ENCODE measurements around the gene MRPS27. TPM values are rescaled to one million over a fixed set of nuclear protein-coding genes. Genes with fewer than 3 reads are reported as not detected.

MRPS27 gene
- total and polyA plus RNA-seq, 2 of the 4 experiments (the other 2 are of a cell fraction): 46.9 to 90.5 TPM

GRCh38 chr5:72283358-72283757, 36.7 kb downstream of the MRPS27 start:
- dilution Hi-C loops (cut with HindIII; ENCODE audit: low sequenced_read_pairs, unreplicated experiment): no loop called here
- WGBS, 2 experiments (ENCODE audit: extremely low coverage in 2 of 2, insufficient read length in 1 of 2): 80% methylated on average over 1 of the region's 2 CpGs; no CpG with 5 or more reads in 1 of the 2 experiments
- Histone ChIP-seq H3K4me1 (ENCODE audit: control insufficient read depth, insufficient read depth, low read length) (peaks cover 7% of the 10 kb centered on the region), H3K4me3 (ENCODE audit: insufficient read depth, low read depth, low read length) (no peak overlapping the region), H3K18ac (ENCODE audit: low read depth, low read length) (peak overlapping the region; percentile 69), H3K79me1 (ENCODE audit: low read depth in 1 of 2, low read length in 2 of 2) (peaks cover 3 to 25% of the 10 kb centered on the region in 2 experiments), H4K20me1 (ENCODE audit: insufficient read depth, low read length) (no peaks in the 10 kb centered on the region), H3K27ac (ENCODE audit: insufficient read depth, low read length) (peak overlapping the region; percentile 70; the same call in 1 of the 2 replicates), H3K56ac (ENCODE audit: extremely low read depth, insufficient read depth, low read length) (peak overlapping the region; percentile 29; the same call in 1 of the 2 replicates), H3K27me3 (ENCODE audit: control insufficient read depth, insufficient read depth, low read length) (no peaks in the 10 kb centered on the region), H3K9ac (ENCODE audit: low read depth, low read length) (no peak overlapping the region), H2AFZ (replicated peaks; ENCODE audit: low read length, poor library complexity) (no peak overlapping the region), H4K8ac (ENCODE audit: low read depth in 2 of 2, low read length in 2 of 2) (peak overlapping the region; percentile 14 to 66; a peak in 2 of 4 replicates), H4K91ac (ENCODE audit: insufficient read depth, low read depth, low read length) (peak overlapping the region; percentile 57), H3K4ac (ENCODE audit: low read depth, low read length) (peak overlapping the region; percentile 65), H4K5ac (ENCODE audit: low read depth, low read length) (peak overlapping the region; percentile 73), H2BK20ac (ENCODE audit: low read depth, low read length) (peak overlapping the region; percentile 90), H3K4me2 (ENCODE audit: low read depth, low read length) (peak overlapping the region; percentile 36; the same call in 1 of the 2 replicates), H2AK9ac (replicated peaks; ENCODE audit: low read depth, low read length, poor library complexity) (no peak overlapping the region), H3K23ac (ENCODE audit: low read depth, low read length) (peak overlapping the region; percentile 60; the same call in 1 of the 2 replicates), H3K9me1 (ENCODE audit: insufficient read depth, low read length) (peaks cover 11% of the 10 kb centered on the region; the same call in 1 of the 2 replicates), H2BK15ac (ENCODE audit: low read depth, low read length) (peak overlapping the region; percentile 77; the same call in 1 of the 3 replicates), H2AK5ac (ENCODE audit: low read depth, low read length) (peak overlapping the region; percentile 61; the same call in 1 of the 2 replicates), H3K9me3 (ENCODE audit: control insufficient read depth, insufficient read depth, low read length) (no peaks in the 10 kb centered on the region), H3K36me3 (ENCODE audit: control insufficient read depth, insufficient read depth, low read length) (peaks cover 5% of the 10 kb centered on the region; the same call in 1 of the 2 replicates), H3K14ac (replicated peaks; ENCODE audit: low read depth, low read length) (peak overlapping the region; percentile 74; the same call in 1 of the 2 replicates), H2BK120ac (ENCODE audit: low read depth, low read length) (peak overlapping the region; percentile 69), H2BK5ac (ENCODE audit: low read depth, low read length, poor library complexity, severe bottlenecking) (peak overlapping the region; percentile 17)
- no TSS peak for BruUV-seq (replicated peaks)
- TF ChIP-seq NFE2L2 (IDR thresholded peaks at IDR 0.05; ENCODE audit: low read depth, low read length) (no peak), RFX5 (IDR thresholded peaks at IDR 0.05; ENCODE audit: low read depth, low read length) (no peak), RAD21 (IDR thresholded peaks at IDR 0.05; ENCODE audit: low read length) (no peak), CTCF (conservative IDR thresholded peaks at IDR 0.05; ENCODE audit: low read depth, low read length) (no peak), RCOR1 (IDR thresholded peaks at IDR 0.05; ENCODE audit: insufficient replicate concordance, low read length) (no peak), MAZ (IDR thresholded peaks at IDR 0.05; ENCODE audit: borderline replicate concordance, low read depth, low read length) (no peak), CHD1 (IDR thresholded peaks at IDR 0.05; ENCODE audit: low read depth, low read length) (no peak), SMC3 (IDR thresholded peaks at IDR 0.05; ENCODE audit: low read depth, low read length) (no peak), BHLHE40 (IDR thresholded peaks at IDR 0.05; ENCODE audit: low read depth, low read length) (no peak), FOS (IDR thresholded peaks at IDR 0.05; ENCODE audit: low read depth, low read length) (no peak), CEBPB (IDR thresholded peaks at IDR 0.05; ENCODE audit: low read depth, low read length) (no peak), USF2 (IDR thresholded peaks at IDR 0.05; ENCODE audit: low read depth, low read length) (no peak), ELK1 (IDR thresholded peaks at IDR 0.05; ENCODE audit: borderline replicate concordance, low read depth, low read length) (no peak), MXI1 (IDR thresholded peaks at IDR 0.05; ENCODE audit: borderline replicate concordance, low read depth, low read length) (no peak), MAFK (IDR thresholded peaks at IDR 0.05; ENCODE audit: low read depth, low read length) (no peak), POLR2A (IDR thresholded peaks at IDR 0.05; ENCODE audit: low read depth, low read length) (no peak)
- POLR2A ChIA-PET (ENCODE audit: unreplicated experiment): interaction anchor here (0.6 to 0.7 kb wide), 2 partner anchors 216 to 1974 kb away, joined by 3 to 4 read pairs; no protein-coding TSS in a partner anchor
- ATAC-seq (ENCODE audit: low read depth) (peak; percentile 9), DNase-seq (no peak)
- intact Hi-C loops (cut with micrococcal nuclease): no loop called here
- CTCF ChIA-PET: interaction anchor here (0.6 kb wide), 1 partner anchor 445 kb away, joined by 4 read pairs; no protein-coding TSS in a partner anchor
- in situ Hi-C loops (cut with MboI; ENCODE audit: low sequenced_read_pairs): no loop called here
